Measurements from ENCODE around the gene CCDC110. TPM values are rescaled to one million over a fixed set of nuclear protein-coding genes. Genes with fewer than 3 reads are reported as not detected.

Gene CCDC110
- total and polyA plus RNA-seq, 3 donors from 2014 or later = 28.1 to 78.1 (median 39.1) TPM

GRCh38 chr4:185467101-185467500 is 4.4 kb downstream of the CCDC110 start:
- intact Hi-C loops (cut with DNase I; ENCODE audit: low total_unique reads) = no loop called here
- Histone ChIP-seq H3K4me1 (no peaks in the 10 kb centered on the region), H3K27me3 (no peaks in the 10 kb centered on the region), H3K27ac (no peak overlapping the region), H3K4me3 (no peak overlapping the region), H3K36me3 (ENCODE audit: low read depth, missing control alignments) (no peaks in the 10 kb centered on the region), H3K9me3 (no peaks in the 10 kb centered on the region)
- TF ChIP-seq, protein P1, sequence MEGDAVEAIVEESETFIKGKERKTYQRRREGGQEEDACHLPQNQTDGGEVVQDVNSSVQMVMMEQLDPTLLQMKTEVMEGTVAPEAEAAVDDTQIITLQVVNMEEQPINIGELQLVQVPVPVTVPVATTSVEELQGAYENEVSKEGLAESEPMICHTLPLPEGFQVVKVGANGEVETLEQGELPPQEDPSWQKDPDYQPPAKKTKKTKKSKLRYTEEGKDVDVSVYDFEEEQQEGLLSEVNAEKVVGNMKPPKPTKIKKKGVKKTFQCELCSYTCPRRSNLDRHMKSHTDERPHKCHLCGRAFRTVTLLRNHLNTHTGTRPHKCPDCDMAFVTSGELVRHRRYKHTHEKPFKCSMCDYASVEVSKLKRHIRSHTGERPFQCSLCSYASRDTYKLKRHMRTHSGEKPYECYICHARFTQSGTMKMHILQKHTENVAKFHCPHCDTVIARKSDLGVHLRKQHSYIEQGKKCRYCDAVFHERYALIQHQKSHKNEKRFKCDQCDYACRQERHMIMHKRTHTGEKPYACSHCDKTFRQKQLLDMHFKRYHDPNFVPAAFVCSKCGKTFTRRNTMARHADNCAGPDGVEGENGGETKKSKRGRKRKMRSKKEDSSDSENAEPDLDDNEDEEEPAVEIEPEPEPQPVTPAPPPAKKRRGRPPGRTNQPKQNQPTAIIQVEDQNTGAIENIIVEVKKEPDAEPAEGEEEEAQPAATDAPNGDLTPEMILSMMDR (IDR thresholded peaks at IDR 0.05) = no peak
- 43 to 66% methylated on average over 4 of the region's 4 CpGs for WGBS, 2 donors
- DNase-seq = no peak

DNA sequence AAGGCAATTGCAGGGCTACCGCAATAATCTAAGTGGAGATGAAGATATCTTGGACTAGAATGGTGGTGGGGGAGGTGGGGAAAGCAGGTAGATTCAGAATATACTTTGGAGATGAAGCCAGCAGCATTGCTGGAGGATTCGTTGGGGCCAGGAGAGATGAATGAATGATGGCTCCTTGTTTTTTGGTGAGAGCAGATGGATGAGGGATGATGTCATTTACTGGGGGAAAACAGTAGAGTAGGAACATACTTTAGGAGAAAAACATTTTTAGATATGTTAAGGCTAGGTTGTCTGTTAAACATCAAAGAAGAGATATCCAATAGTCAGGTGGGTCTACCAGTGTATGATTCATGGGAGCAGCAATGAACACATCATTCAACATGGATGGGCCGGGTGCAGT is 5.8 kb downstream of the CCDC110 start:
- intact Hi-C loops (cut with DNase I; ENCODE audit: low total_unique reads) = no loop called here
- WGBS, 2 donors = 91 to 97% methylated on average over 3 of the region's 3 CpGs
- no peak for TF ChIP-seq POLR2A (IDR thresholded peaks at IDR 0.05)
- TF ChIP-seq, protein P1 (IDR thresholded peaks at IDR 0.05) = no peak
- Histone ChIP-seq H3K27ac (no peak overlapping the region), H3K4me3 (no peak overlapping the region), H3K36me3 (ENCODE audit: low read depth, missing control alignments) (no peaks in the 10 kb centered on the region), H3K4me1 (no peaks in the 10 kb centered on the region), H3K9me3 (no peaks in the 10 kb centered on the region), H3K27me3 (no peaks in the 10 kb centered on the region)
- no peak for DNase-seq

DNA sequence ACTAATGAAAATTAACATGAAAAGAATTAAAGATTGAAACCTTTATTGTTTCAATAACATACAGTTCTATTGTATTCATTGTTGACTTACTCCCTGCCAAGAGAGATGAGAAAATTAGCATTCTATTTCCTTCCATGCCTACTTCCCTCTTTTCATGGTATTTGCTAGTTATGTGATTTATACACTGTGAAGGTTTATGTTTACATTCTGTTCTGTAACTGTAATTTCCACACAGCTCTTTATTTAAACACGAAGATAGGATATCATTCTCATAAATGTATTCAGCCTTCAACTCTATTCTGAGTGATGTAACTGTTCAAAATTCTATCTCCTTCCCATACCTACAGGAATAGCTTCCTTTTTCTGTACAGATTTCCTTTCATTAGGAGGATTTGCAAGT is 6.6 kb downstream of the CCDC110 start:
- no peak overlapping the region for H3K27ac ChIP-seq
- H3K36me3 ChIP-seq (ENCODE audit: low read depth, missing control alignments) = no peaks in the 10 kb centered on the region
- intact Hi-C loops (cut with DNase I; ENCODE audit: low total_unique reads) = no loop called here
- H3K27me3 ChIP-seq = no peaks in the 10 kb centered on the region
- DNase-seq = no peak
- 58 to 76% methylated on average over 1 of the region's 1 CpG for WGBS, 2 donors
- no peaks in the 10 kb centered on the region for H3K4me1 ChIP-seq
- TF ChIP-seq, protein P1 (IDR thresholded peaks at IDR 0.05) = no peak
- no peak for TF ChIP-seq POLR2A (IDR thresholded peaks at IDR 0.05)
- no peaks in the 10 kb centered on the region for H3K9me3 ChIP-seq
- H3K4me3 ChIP-seq = no peak overlapping the region

GRCh38 chr4:185464183-185464582 is 7.3 kb downstream of the CCDC110 start:
- no peaks in the 10 kb centered on the region for H3K27me3 ChIP-seq
- no peaks in the 10 kb centered on the region for H3K4me1 ChIP-seq
- 63 to 68% methylated on average over 6 of the region's 6 CpGs for WGBS, 2 donors
- H3K36me3 ChIP-seq (ENCODE audit: low read depth, missing control alignments) = no peaks in the 10 kb centered on the region
- H3K9me3 ChIP-seq = no peaks in the 10 kb centered on the region
- DNase-seq = no peak
- H3K27ac ChIP-seq = no peak overlapping the region
- H3K4me3 ChIP-seq = no peak overlapping the region
- TF ChIP-seq, protein P1 (IDR thresholded peaks at IDR 0.05) = no peak
- no peak for TF ChIP-seq POLR2A (IDR thresholded peaks at IDR 0.05)
- intact Hi-C loops (cut with DNase I; ENCODE audit: low total_unique reads) = no loop called here

DNA sequence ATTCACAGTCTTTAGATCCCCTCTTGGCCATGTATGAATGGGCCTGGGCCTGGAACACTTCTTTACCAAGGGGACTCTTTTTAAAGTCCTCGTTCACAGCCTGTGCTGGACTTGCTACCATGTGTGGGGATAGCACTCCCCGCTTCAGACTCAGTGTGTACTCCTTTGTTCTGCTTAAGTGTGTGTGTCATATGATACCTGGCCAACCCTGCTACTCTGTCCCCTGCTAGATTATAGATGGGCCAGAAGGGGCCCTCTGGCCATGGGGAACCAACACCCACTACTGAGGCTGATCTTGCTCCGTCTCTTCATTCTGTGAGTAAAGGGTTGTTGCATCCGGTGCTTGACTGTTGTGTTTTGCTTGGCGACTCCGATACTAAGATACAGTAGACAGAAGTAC is 8.0 kb downstream of the CCDC110 start:
- no peak for DNase-seq
- H3K4me1 ChIP-seq = no peaks in the 10 kb centered on the region
- intact Hi-C loops (cut with DNase I; ENCODE audit: low total_unique reads) = no loop called here

More for the DNA sequence above, 8.0 kb downstream of the CCDC110 start:
- TF ChIP-seq, protein P1 (IDR thresholded peaks at IDR 0.05) = no peak
- H3K27me3 ChIP-seq = no peaks in the 10 kb centered on the region
- H3K9me3 ChIP-seq = no peaks in the 10 kb centered on the region
- H3K4me3 ChIP-seq = no peak overlapping the region
- no peaks in the 10 kb centered on the region for H3K36me3 ChIP-seq (ENCODE audit: low read depth, missing control alignments)
- no peak overlapping the region for H3K27ac ChIP-seq
- WGBS, 2 donors = 83 to 88% methylated on average over 6 of the region's 6 CpGs

All from testis (tissue), 3 donors.